DND-41 (cell line): ENCODE measurements around the gene ADAMTS19.

Source experiments
- ATAC-seq: fragments of 200-7000 bp; cut with Tn5 transposase; 3 replicates; pipeline ENCODE4 v1.9.1; 2021; ENCODE audit warnings: low read depth; ENCODE audit not compliant: insufficient read depth
- DNase-seq: peaks from one replicate; pipeline ENCODE4 v3.0.0-alpha.2; 2020
- H2AFZ ChIP-seq: 2 replicates; pipeline ENCODE4 v1.6.0; 2012; ENCODE audit warnings: low read depth, low read length
- H3K27ac ChIP-seq: 2 replicates; pipeline ENCODE4 v1.5.1; 2012; ENCODE audit warnings: low read length, inconsistent platforms
- H3K27me3 ChIP-seq: fragments of 200-600 bp; sonication (generic); 2 replicates; pipeline ENCODE4 v1.6.0; 2012; ENCODE audit warnings: low read length, mild to moderate bottlenecking, inconsistent platforms; ENCODE audit not compliant: insufficient read depth, poor library complexity
- H3K36me3 ChIP-seq: 2 replicates; pipeline ENCODE4 v1.5.1; 2012; ENCODE audit warnings: low read length, inconsistent platforms; ENCODE audit not compliant: insufficient read depth
- H3K4me1 ChIP-seq: 2 replicates; pipeline ENCODE4 v1.5.1; 2012; ENCODE audit warnings: mild to moderate bottlenecking, low read length; ENCODE audit not compliant: insufficient read depth
- H3K4me2 ChIP-seq: 2 replicates; pipeline ENCODE4 v1.6.0; 2012; ENCODE audit warnings: mild to moderate bottlenecking, moderate library complexity, low read length, inconsistent platforms; ENCODE audit not compliant: insufficient read depth
- H3K4me3 ChIP-seq, 2 experiments: fragments of 200-600 bp in 1 of 2; shearing (Covaris generic) in 1 of 2; 2 replicates each; pipeline ENCODE4 v1.5.1; 2012 to 2016; ENCODE audit warnings: inconsistent platforms in 2 of 2, low read length in 2 of 2, mild to moderate bottlenecking in 2 of 2, low read depth in 1 of 2, moderate library complexity in 1 of 2
- H3K79me2 ChIP-seq: 2 replicates; pipeline ENCODE4 v1.6.0; 2012; ENCODE audit warnings: low read length, inconsistent platforms; ENCODE audit not compliant: insufficient read depth
- H3K9ac ChIP-seq: 2 replicates; pipeline ENCODE4 v1.6.0; 2012; ENCODE audit warnings: low read depth, mild to moderate bottlenecking, inconsistent platforms, low read length, moderate library complexity
- H3K9me3 ChIP-seq: 2 replicates; pipeline ENCODE4 v1.5.1; 2012; ENCODE audit warnings: low read length, moderate library complexity, mild to moderate bottlenecking, inconsistent platforms; ENCODE audit not compliant: insufficient read depth, severe bottlenecking
- H4K20me1 ChIP-seq: 2 replicates; pipeline ENCODE4 v1.6.0; 2012; ENCODE audit warnings: low read length; ENCODE audit not compliant: insufficient read depth
- CTCF ChIP-seq: IDR thresholded peaks from 2 replicates; pipeline ENCODE4 v1.5.1; 2012; ENCODE audit warnings: borderline replicate concordance, low read length, moderate library complexity, mild to moderate bottlenecking; ENCODE audit not compliant: poor library complexity, severe bottlenecking; ENCODE audit errors: extremely low read depth
- EZH2 ChIP-seq: IDR thresholded peaks from 3 replicates; pipeline ENCODE4 v1.6.1; 2012; ENCODE audit warnings: borderline replicate concordance, low read depth, mild to moderate bottlenecking, moderate library complexity, low read length, inconsistent platforms; ENCODE audit not compliant: severe bottlenecking

The ADAMTS19 gene

GRCh38 chr5:129496864-129497595 is 36.9 kb downstream of the ADAMTS19 start:
- Histone ChIP-seq H3K4me1 (no peaks in the 10 kb centered on the region), H4K20me1 (no peaks in the 10 kb centered on the region), H3K9me3 (no peaks in the 10 kb centered on the region), H3K9ac (no peak overlapping the region), H3K4me2 (no peak overlapping the region), H3K36me3 (no peaks in the 10 kb centered on the region), H3K4me3 (no peak overlapping the region), H3K27me3 (no peaks in the 10 kb centered on the region), H2AFZ (no peak overlapping the region), H3K79me2 (no peaks in the 10 kb centered on the region), H3K27ac (no peak overlapping the region)
- no peak for DNase-seq
- TF ChIP-seq CTCF (no peak), EZH2 (no peak)
- ATAC-seq, result no peak

GRCh38 chr5:129499208-129499852 is 39.2 kb downstream of the ADAMTS19 start:
- Histone ChIP-seq H3K79me2 (no peaks in the 10 kb centered on the region), H4K20me1 (no peaks in the 10 kb centered on the region), H3K9ac (no peak overlapping the region), H3K4me2 (no peak overlapping the region), H3K27ac (no peak overlapping the region), H3K4me3 (no peak overlapping the region), H2AFZ (no peak overlapping the region), H3K9me3 (no peaks in the 10 kb centered on the region), H3K4me1 (no peaks in the 10 kb centered on the region), H3K27me3 (no peaks in the 10 kb centered on the region), H3K36me3 (no peaks in the 10 kb centered on the region)
- ATAC-seq, result no peak
- no peak for DNase-seq
- TF ChIP-seq EZH2 (no peak), CTCF (no peak)

- Histone ChIP-seq H3K27me3 (no peaks in the 10 kb centered on the region), H3K9me3 (no peaks in the 10 kb centered on the region), H3K9ac (no peak overlapping the region), H3K36me3 (no peaks in the 10 kb centered on the region), H3K79me2 (no peaks in the 10 kb centered on the region), H3K4me2 (no peak overlapping the region), H3K4me1 (no peaks in the 10 kb centered on the region), H4K20me1 (no peaks in the 10 kb centered on the region), H3K4me3 (no peak overlapping the region), H2AFZ (no peak overlapping the region), H3K27ac (no peak overlapping the region)
- DNase-seq, result no peak
- ATAC-seq, result no peak
- no peak for TF ChIP-seq CTCF
- TF ChIP-seq EZH2, result no peak
Observed at GRCh38 chr5:129500101-129500500, 40.0 kb downstream of the ADAMTS19 start.
